Liver (tissue), 3 donors: ENCODE data around the gene TEP1.

Experiments used
- EGR1 ChIP-seq, 2 donors: IDR thresholded peaks; 2 replicates each; pipeline ENCODE4 v1.6.1; 2016 to 2018; ENCODE audit warnings: antibody characterized with exemption in 2 of 2, low read depth in 2 of 2
- GABPA ChIP-seq, 2 donors: IDR thresholded peaks in 1 of 2; conservative IDR thresholded peaks in 1 of 2; 2 replicates each; pipeline ENCODE4 v1.6.1; 2016; ENCODE audit warnings: antibody characterized with exemption in 2 of 2, mild to moderate bottlenecking in 1 of 2, moderate library complexity in 1 of 2
- HNF4G ChIP-seq: IDR thresholded peaks from 2 replicates; pipeline ENCODE4 v1.6.1; 2016; ENCODE audit warnings: antibody characterized with exemption
- MAX ChIP-seq: IDR thresholded peaks from 2 replicates; pipeline ENCODE4 v1.6.1; 2016; ENCODE audit warnings: antibody characterized with exemption
- RAD21 ChIP-seq, 2 donors: IDR thresholded peaks; 2 replicates each; pipeline ENCODE4 v1.6.1; 2016; ENCODE audit warnings: antibody characterized with exemption in 2 of 2, mild to moderate bottlenecking in 2 of 2
- REST ChIP-seq: IDR thresholded peaks from 2 replicates; pipeline ENCODE4 v1.6.1; 2016; ENCODE audit warnings: antibody characterized with exemption, mild to moderate bottlenecking
- RXRA ChIP-seq, 2 donors: IDR thresholded peaks; 2 replicates each; pipeline ENCODE4 v1.6.1; 2017 to 2018; ENCODE audit warnings: antibody characterized with exemption in 2 of 2, mild to moderate bottlenecking in 1 of 2
- SP1 ChIP-seq: IDR thresholded peaks from 2 replicates; pipeline ENCODE4 v1.6.1; 2018; ENCODE audit warnings: antibody characterized with exemption, mild to moderate bottlenecking
- TAF1 ChIP-seq: conservative IDR thresholded peaks from 2 replicates; pipeline ENCODE4 v1.6.1; 2016; ENCODE audit warnings: antibody characterized with exemption, mild to moderate bottlenecking
- YY1 ChIP-seq: IDR thresholded peaks from 2 replicates; pipeline ENCODE4 v1.6.1; 2016; ENCODE audit warnings: antibody characterized with exemption, mild to moderate bottlenecking
- ZBTB33 ChIP-seq: IDR thresholded peaks from 2 replicates; pipeline ENCODE4 v1.6.1; 2016; ENCODE audit warnings: antibody characterized with exemption
- TF ChIP-seq, protein P1 (sequence below): fragments of 150-350 bp; IDR thresholded peaks from 2 replicates; pipeline ENCODE4 v1.5.1; 2017; ENCODE audit warnings: improper control_type of control experiment, low read depth, low read length; ENCODE audit not compliant: missing input control
- donor health status: healthy.
- donor health status: healthy.

- no peak for TF ChIP-seq MAX
- TF ChIP-seq, protein P1, sequence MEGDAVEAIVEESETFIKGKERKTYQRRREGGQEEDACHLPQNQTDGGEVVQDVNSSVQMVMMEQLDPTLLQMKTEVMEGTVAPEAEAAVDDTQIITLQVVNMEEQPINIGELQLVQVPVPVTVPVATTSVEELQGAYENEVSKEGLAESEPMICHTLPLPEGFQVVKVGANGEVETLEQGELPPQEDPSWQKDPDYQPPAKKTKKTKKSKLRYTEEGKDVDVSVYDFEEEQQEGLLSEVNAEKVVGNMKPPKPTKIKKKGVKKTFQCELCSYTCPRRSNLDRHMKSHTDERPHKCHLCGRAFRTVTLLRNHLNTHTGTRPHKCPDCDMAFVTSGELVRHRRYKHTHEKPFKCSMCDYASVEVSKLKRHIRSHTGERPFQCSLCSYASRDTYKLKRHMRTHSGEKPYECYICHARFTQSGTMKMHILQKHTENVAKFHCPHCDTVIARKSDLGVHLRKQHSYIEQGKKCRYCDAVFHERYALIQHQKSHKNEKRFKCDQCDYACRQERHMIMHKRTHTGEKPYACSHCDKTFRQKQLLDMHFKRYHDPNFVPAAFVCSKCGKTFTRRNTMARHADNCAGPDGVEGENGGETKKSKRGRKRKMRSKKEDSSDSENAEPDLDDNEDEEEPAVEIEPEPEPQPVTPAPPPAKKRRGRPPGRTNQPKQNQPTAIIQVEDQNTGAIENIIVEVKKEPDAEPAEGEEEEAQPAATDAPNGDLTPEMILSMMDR, result no peak
- no peak for TF ChIP-seq YY1
- no peak for TF ChIP-seq ZBTB33
- no peak for TF ChIP-seq REST
- TF ChIP-seq RXRA (IDR thresholded peaks at IDR 0.05), result no peak
- TF ChIP-seq SP1, result no peak
- TF ChIP-seq HNF4G, result no peak
- no peak for TF ChIP-seq TAF1
- no peak for TF ChIP-seq RAD21 (IDR thresholded peaks at IDR 0.05)
- no peak for TF ChIP-seq EGR1 (IDR thresholded peaks at IDR 0.05; ENCODE audit: low read depth in 2 of 2)
- no peak for TF ChIP-seq GABPA (IDR thresholded peaks at IDR 0.05 in 1 of 2, conservative IDR thresholded peaks at IDR 0.05 in 1 of 2)
Measured at GRCh38 chr14:20427231-20428009, 14.1 kb upstream of the TEP1 start.
